IMR-90 (cell line): Measurements from ENCODE around the gene TFAP2A. TPM values are rescaled to one million over a fixed set of nuclear protein-coding genes. Genes with fewer than 3 reads are reported as not detected.

Source experiments
- ATAC-seq: fragments of 200-7000 bp; cut with Tn5 transposase; 2 replicates; pipeline ENCODE4 v1.9.1; 2020; ENCODE audit warnings: low read depth, mild to moderate bottlenecking, moderate library complexity
- BruUV-seq: library from RNA; stranded (reverse); fragments of 400-500 nt; replicated peaks from 2 replicates; lab custom pipeline; 2021; lab: Mats Ljungman, UMichigan
- CTCF ChIA-PET: fragments of 300-600 bp; formaldehyde crosslinking; extraction: SDS; loops from one replicate; lab custom pipeline; 2021; ENCODE audit warnings: antibody characterized with exemption; lab: Yijun Ruan, JAX
- POLR2A ChIA-PET: fragments of 300-600 bp; sonication (Branson Sonifier 250); formaldehyde crosslinking; loops from one replicate; lab custom pipeline; 2022; ENCODE audit warnings: antibody characterized with exemption; ENCODE audit not compliant: unreplicated experiment; lab: Charles Lee
- DNase-seq: peaks from one replicate; pipeline ENCODE4 v3.0.0; 2013
- H2AFZ ChIP-seq: replicated peaks from 2 replicates; pipeline ENCODE3; 2013; ENCODE audit warnings: low read length, mild to moderate bottlenecking; ENCODE audit not compliant: poor library complexity
- H2AK5ac ChIP-seq: 2 replicates; pipeline ENCODE4 v1.6.1; 2013; ENCODE audit warnings: low read depth, low read length, inconsistent platforms
- H2AK9ac ChIP-seq: replicated peaks from 2 replicates; pipeline ENCODE3; 2013; ENCODE audit warnings: mild to moderate bottlenecking, low read depth, low read length, moderate library complexity; ENCODE audit not compliant: poor library complexity
- H2BK120ac ChIP-seq: 2 replicates; pipeline ENCODE4 v1.6.1; 2013; ENCODE audit warnings: low read depth, low read length, inconsistent platforms
- H2BK15ac ChIP-seq: 3 replicates; pipeline ENCODE4 v1.6.1; 2013; ENCODE audit warnings: low read depth, low read length, inconsistent platforms
- H2BK20ac ChIP-seq: 2 replicates; pipeline ENCODE4 v1.6.1; 2013; ENCODE audit warnings: low read depth, mild to moderate bottlenecking, inconsistent platforms, low read length, moderate library complexity
- H2BK5ac ChIP-seq: 2 replicates; pipeline ENCODE4 v1.6.1; 2013; ENCODE audit warnings: mild to moderate bottlenecking, low read depth, low read length, inconsistent platforms; ENCODE audit not compliant: poor library complexity, severe bottlenecking
- H3K14ac ChIP-seq: replicated peaks from 2 replicates; pipeline ENCODE4 v1.6.1; 2013; ENCODE audit warnings: low read depth, low read length, inconsistent platforms
- H3K18ac ChIP-seq: 2 replicates; pipeline ENCODE4 v1.6.1; 2013; ENCODE audit warnings: low read depth, low read length, control low read depth
- H3K23ac ChIP-seq: 2 replicates; pipeline ENCODE4 v1.6.1; 2013; ENCODE audit warnings: low read depth, low read length, inconsistent platforms
- H3K27ac ChIP-seq: 2 replicates; pipeline ENCODE4 v1.5.1; 2013; ENCODE audit warnings: mild to moderate bottlenecking, control low read depth, low read length; ENCODE audit not compliant: insufficient read depth
- H3K27me3 ChIP-seq: 2 replicates; pipeline ENCODE4 v1.6.1; 2013; ENCODE audit warnings: low read length; ENCODE audit not compliant: control insufficient read depth, insufficient read depth
- H3K36me3 ChIP-seq: 2 replicates; pipeline ENCODE4 v1.6.1; 2013; ENCODE audit warnings: low read length, mixed read lengths; ENCODE audit not compliant: control insufficient read depth, insufficient read depth
- H3K4ac ChIP-seq: 2 replicates; pipeline ENCODE4 v1.6.1; 2013; ENCODE audit warnings: low read depth, low read length, inconsistent platforms
- H3K4me1 ChIP-seq: 2 replicates; pipeline ENCODE4 v1.6.1; 2013; ENCODE audit warnings: low read length, mixed read lengths; ENCODE audit not compliant: control insufficient read depth, insufficient read depth
- H3K4me2 ChIP-seq: 2 replicates; pipeline ENCODE4 v1.6.1; 2013; ENCODE audit warnings: low read depth, mild to moderate bottlenecking, control low read depth, low read length, moderate library complexity
- H3K4me3 ChIP-seq: 2 replicates; pipeline ENCODE4 v1.5.1; 2013; ENCODE audit warnings: low read depth, mild to moderate bottlenecking, control low read depth, low read length, moderate library complexity; ENCODE audit not compliant: insufficient read depth
- H3K56ac ChIP-seq: 2 replicates; pipeline ENCODE4 v1.6.1; 2013; ENCODE audit warnings: low read length, inconsistent platforms; ENCODE audit not compliant: insufficient read depth; ENCODE audit errors: extremely low read depth
- H3K79me1 ChIP-seq, 2 experiments: 2 replicates each; pipeline ENCODE4 v1.6.1; 2013; ENCODE audit warnings: low read length in 2 of 2, inconsistent platforms in 1 of 2, low read depth in 1 of 2
- H3K9ac ChIP-seq: 2 replicates; pipeline ENCODE4 v1.6.1; 2013; ENCODE audit warnings: low read depth, low read length, control low read depth
- H3K9me1 ChIP-seq: 2 replicates; pipeline ENCODE4 v1.6.1; 2013; ENCODE audit warnings: low read length, inconsistent platforms; ENCODE audit not compliant: insufficient read depth
- H3K9me3 ChIP-seq: 2 replicates; pipeline ENCODE4 v1.6.1; 2013; ENCODE audit warnings: low read length; ENCODE audit not compliant: control insufficient read depth, insufficient read depth
- H4K20me1 ChIP-seq: 2 replicates; pipeline ENCODE4 v1.6.1; 2013; ENCODE audit warnings: low read length, inconsistent platforms; ENCODE audit not compliant: insufficient read depth
- H4K5ac ChIP-seq: 2 replicates; pipeline ENCODE4 v1.6.1; 2013; ENCODE audit warnings: mild to moderate bottlenecking, low read depth, low read length, control low read depth
- H4K8ac ChIP-seq, 2 experiments: 2 replicates each; pipeline ENCODE4 v1.6.1; 2013; ENCODE audit warnings: low read depth in 2 of 2, low read length in 2 of 2, control low read depth in 1 of 2, inconsistent platforms in 1 of 2
- H4K91ac ChIP-seq: 2 replicates; pipeline ENCODE4 v1.6.1; 2013; ENCODE audit warnings: low read depth, low read length, inconsistent platforms; ENCODE audit not compliant: insufficient read depth
- BHLHE40 ChIP-seq: fragments of 150-350 bp; IDR thresholded peaks from 2 replicates; pipeline ENCODE4 v1.6.1; 2016; ENCODE audit warnings: mild to moderate bottlenecking, low read depth, low read length
- CEBPB ChIP-seq: IDR thresholded peaks from 2 replicates; pipeline ENCODE4 v1.6.1; 2012; ENCODE audit warnings: low read depth, low read length, improper control_type of control experiment
- CHD1 ChIP-seq: IDR thresholded peaks from 2 replicates; pipeline ENCODE4 v1.6.1; 2012; ENCODE audit warnings: low read depth, low read length, improper control_type of control experiment
- CTCF ChIP-seq: conservative IDR thresholded peaks from 2 replicates; pipeline ENCODE4 v1.5.1; 2012; ENCODE audit warnings: mild to moderate bottlenecking, low read depth, low read length, improper control_type of control experiment
- FOS ChIP-seq: fragments of 150-350 bp; IDR thresholded peaks from 2 replicates; pipeline ENCODE4 v1.6.1; 2016; ENCODE audit warnings: low read depth, low read length
- RAD21 ChIP-seq: IDR thresholded peaks from 2 replicates; pipeline ENCODE4 v1.6.1; 2012; ENCODE audit warnings: low read length, improper control_type of control experiment
- RCOR1 ChIP-seq: IDR thresholded peaks from 2 replicates; pipeline ENCODE4 v1.6.1; 2012; ENCODE audit warnings: mild to moderate bottlenecking, low read length, improper control_type of control experiment; ENCODE audit not compliant: insufficient replicate concordance
- USF2 ChIP-seq: fragments of 150-350 bp; IDR thresholded peaks from 2 replicates; pipeline ENCODE4 v1.6.1; 2017; ENCODE audit warnings: mild to moderate bottlenecking, antibody characterized with exemption, low read length, low read depth
- dilution Hi-C: fragments of 300-500 bp; cut with HindIII; formaldehyde crosslinking; loops from one replicate; pipeline ENCODE4 v1.14.3; 2018; ENCODE audit warnings: low sequenced_read_pairs; ENCODE audit not compliant: unreplicated experiment
- in situ Hi-C: fragments of 300-500 bp; cut with MboI; formaldehyde crosslinking; loops from 3 replicates; pipeline ENCODE4 v1.14.3; 2019; ENCODE audit warnings: low sequenced_read_pairs, inconsistent platforms, mixed read lengths
- intact Hi-C: fragments of 100-400 bp; cut with micrococcal nuclease; formaldehyde crosslinking; loops from 2 replicates; pipeline ENCODE4 v1.10.0; 2022
- polyA plus RNA-seq, 3 experiments: library from polyadenylated mRNA; depleted of rRNA; stranded (reverse); fragments of >200 nt; gene quantifications; 2 replicates each; pipeline ENCODE4 v1.2.3, GENCODE V29; 2012; ENCODE audit warnings: low replicate concordance in 1 of 3
- total RNA-seq: library from RNA; depleted of rRNA; stranded (reverse); fragments of >200 nt; gene quantifications from 2 replicates; pipeline ENCODE4 v1.2.3, GENCODE V29; 2012

TFAP2A gene
- total and polyA plus RNA-seq, 2 of the 4 experiments (the other 2 are of a cell fraction) = 0.72 to 7.1 TPM

GRCh38 chr6:10453596-10453995 is 38.7 kb upstream of the TFAP2A start:
- Histone ChIP-seq H3K9me3 (no peaks in the 10 kb centered on the region; the same call in 1 of the 2 replicates), H3K4me2 (no peak overlapping the region), H2AK9ac (no peak overlapping the region), H2BK5ac (no peak overlapping the region), H3K27ac (no peak overlapping the region), H2BK15ac (no peak overlapping the region), H3K27me3 (no peaks in the 10 kb centered on the region), H2BK120ac (no peak overlapping the region), H3K14ac (no peak overlapping the region), H4K20me1 (no peaks in the 10 kb centered on the region), H3K23ac (no peak overlapping the region), H3K79me1 (no peaks in the 10 kb centered on the region), H3K4ac (no peak overlapping the region), H3K4me3 (no peak overlapping the region), H4K91ac (no peak overlapping the region), H3K18ac (no peak overlapping the region), H2BK20ac (no peak overlapping the region), H3K9ac (no peak overlapping the region), H2AFZ (no peak overlapping the region), H3K9me1 (no peaks in the 10 kb centered on the region), H3K56ac (no peak overlapping the region), H3K36me3 (no peaks in the 10 kb centered on the region), H4K5ac (no peak overlapping the region), H2AK5ac (no peak overlapping the region), H4K8ac (no peak overlapping the region), H3K4me1 (no peaks in the 10 kb centered on the region)
- intact Hi-C loops (no loop called here), dilution Hi-C loops (no loop called here), in situ Hi-C loops (no loop called here)
- DNase-seq = no peak
- no peak for ATAC-seq
- POLR2A ChIA-PET = no interaction called here
- CTCF ChIA-PET = interaction anchor here (0.5 kb wide), 1 partner anchor 12 kb away, joined by 3 read pairs; no protein-coding TSS in a partner anchor
- TF ChIP-seq USF2 (no peak), CTCF (no peak), RAD21 (no peak), CHD1 (no peak), BHLHE40 (no peak), FOS (no peak), RCOR1 (no peak), CEBPB (no peak)
- no TSS peak for BruUV-seq
